ENCODE results near the gene USP32. TPM values are rescaled to one million over a fixed set of nuclear protein-coding genes. Genes with fewer than 3 reads are reported as not detected.
"Not testable (repeated sequence)": the region's sequence is repeated elsewhere in the genome, so short reads cannot be mapped to it uniquely, and the experiment has no call there.

The USP32 gene
- total RNA-seq, 1 experiment from 2014 or later = 32.3 TPM

- Histone ChIP-seq H4K20me1 (ENCODE audit: insufficient read depth) (0 out of 2 replicates have a peak, but pooled peaks cover 7% of the 10 kb centered on the region), H3K4me3 (no peak overlapping the region), H2AFZ (no peak overlapping the region), H3K4me1 (replicated peaks; ENCODE audit: insufficient read depth) (0 out of 2 replicates have a peak, but pooled peaks cover under 1% of the 10 kb centered on the region), H3K9me3 (ENCODE audit: insufficient read depth, low read depth) (no peaks in the 10 kb centered on the region), H3K9me2 (ENCODE audit: insufficient read depth) (no peaks in the 10 kb centered on the region), H3K79me2 (ENCODE audit: low read depth) (peaks cover 13% of the 10 kb centered on the region), H3K36me3 (ENCODE audit: low read depth) (peaks cover 4% of the 10 kb centered on the region; the same call in 1 of the 2 replicates), H3K4me2 (no peak overlapping the region), H3K27ac (no peak overlapping the region), H3F3A (ENCODE audit: insufficient read depth, low read depth) (no peaks in the 10 kb centered on the region), H3K27me3 (ENCODE audit: insufficient read depth, low read depth) (no peaks in the 10 kb centered on the region)
- TF ChIP-seq, protein P1, sequence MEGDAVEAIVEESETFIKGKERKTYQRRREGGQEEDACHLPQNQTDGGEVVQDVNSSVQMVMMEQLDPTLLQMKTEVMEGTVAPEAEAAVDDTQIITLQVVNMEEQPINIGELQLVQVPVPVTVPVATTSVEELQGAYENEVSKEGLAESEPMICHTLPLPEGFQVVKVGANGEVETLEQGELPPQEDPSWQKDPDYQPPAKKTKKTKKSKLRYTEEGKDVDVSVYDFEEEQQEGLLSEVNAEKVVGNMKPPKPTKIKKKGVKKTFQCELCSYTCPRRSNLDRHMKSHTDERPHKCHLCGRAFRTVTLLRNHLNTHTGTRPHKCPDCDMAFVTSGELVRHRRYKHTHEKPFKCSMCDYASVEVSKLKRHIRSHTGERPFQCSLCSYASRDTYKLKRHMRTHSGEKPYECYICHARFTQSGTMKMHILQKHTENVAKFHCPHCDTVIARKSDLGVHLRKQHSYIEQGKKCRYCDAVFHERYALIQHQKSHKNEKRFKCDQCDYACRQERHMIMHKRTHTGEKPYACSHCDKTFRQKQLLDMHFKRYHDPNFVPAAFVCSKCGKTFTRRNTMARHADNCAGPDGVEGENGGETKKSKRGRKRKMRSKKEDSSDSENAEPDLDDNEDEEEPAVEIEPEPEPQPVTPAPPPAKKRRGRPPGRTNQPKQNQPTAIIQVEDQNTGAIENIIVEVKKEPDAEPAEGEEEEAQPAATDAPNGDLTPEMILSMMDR (conservative IDR thresholded peaks at IDR 0.05) = no peak
- no peak for TF ChIP-seq EZH2 (IDR thresholded peaks at IDR 0.05; ENCODE audit: low read depth)
- no TSS peak for BruUV-seq (replicated peaks)
- DNase-seq = no peak
- POLR2A ChIA-PET (ENCODE audit: unreplicated experiment) = no interaction called here
- intact Hi-C loops (cut with micrococcal nuclease; ENCODE audit: unreplicated experiment) = no loop called here
- CTCF ChIA-PET = no interaction called here
Observed at GRCh38 chr17:60348616-60349015, 43.3 kb downstream of the USP32 start.

DNA sequence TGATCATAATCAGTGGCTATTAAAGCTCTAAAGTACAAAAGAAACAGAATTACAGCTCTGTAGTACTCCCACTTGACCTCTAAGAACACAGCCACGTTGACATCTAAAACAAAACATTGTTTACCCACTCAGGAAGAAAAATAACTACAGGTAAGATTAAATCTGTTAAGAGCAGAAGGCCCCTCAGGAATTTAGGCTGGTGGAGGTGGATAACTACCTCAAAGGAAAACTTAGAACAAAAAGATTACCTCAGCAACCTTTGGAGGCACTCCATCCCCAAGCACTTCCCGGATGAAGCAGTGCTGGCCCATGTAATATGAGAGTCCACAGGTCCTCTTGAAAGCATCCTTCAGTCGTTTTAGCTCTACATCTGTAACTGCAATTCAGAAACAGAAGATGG is 46.7 kb downstream of the USP32 start:
- no TSS peak for BruUV-seq (replicated peaks)
- ChIA-PET POLR2A (ENCODE audit: unreplicated experiment) (no interaction called here), CTCF (no interaction called here)
- Histone ChIP-seq H2AFZ (no peak overlapping the region), H3K27me3 (ENCODE audit: insufficient read depth, low read depth) (no peaks in the 10 kb centered on the region), H3K4me2 (no peak overlapping the region), H3K4me1 (replicated peaks; ENCODE audit: insufficient read depth) (no peaks in the 10 kb centered on the region), H3K4me3 (no peak overlapping the region), H3K9me2 (ENCODE audit: insufficient read depth) (no peaks in the 10 kb centered on the region), H3K36me3 (ENCODE audit: low read depth) (peaks cover 4% of the 10 kb centered on the region; the same call in 1 of the 2 replicates), H4K20me1 (ENCODE audit: insufficient read depth) (0 out of 2 replicates have a peak, but pooled peaks cover 7% of the 10 kb centered on the region), H3F3A (ENCODE audit: insufficient read depth, low read depth) (no peaks in the 10 kb centered on the region), H3K27ac (no peak overlapping the region), H3K9me3 (ENCODE audit: insufficient read depth, low read depth) (no peaks in the 10 kb centered on the region), H3K79me2 (ENCODE audit: low read depth) (no peaks in the 10 kb centered on the region; the same call in none of the 2 replicates)
- DNase-seq = no peak
- intact Hi-C loops (cut with micrococcal nuclease; ENCODE audit: unreplicated experiment) = no loop called here
- TF ChIP-seq EZH2 (IDR thresholded peaks at IDR 0.05; ENCODE audit: low read depth) = no peak
- TF ChIP-seq, protein P1 (conservative IDR thresholded peaks at IDR 0.05) = no peak

DNA sequence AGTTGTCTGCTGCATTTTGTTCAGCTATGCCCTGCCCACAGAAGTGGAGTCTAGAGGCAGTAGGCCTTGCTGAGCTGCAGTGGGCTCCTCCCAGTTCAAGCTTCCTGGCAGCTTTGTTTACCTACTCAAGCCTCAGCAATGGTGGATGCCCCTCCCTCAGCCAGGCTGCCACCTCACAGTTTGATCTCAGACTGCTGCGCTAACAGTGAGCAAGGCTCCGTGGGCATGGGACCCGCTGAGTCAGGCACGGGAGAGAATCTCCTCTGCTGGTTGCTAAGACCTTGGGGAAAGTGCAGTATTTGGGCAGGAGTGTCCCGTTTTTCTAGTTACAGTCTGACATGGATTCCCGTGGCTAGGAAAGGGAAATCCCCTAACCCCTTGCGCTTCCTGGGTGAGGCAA is 49.4 kb downstream of the USP32 start:
- H2AFZ ChIP-seq; POLR2A ChIA-PET (ENCODE audit: unreplicated experiment); H3K79me2 ChIP-seq (ENCODE audit: low read depth); H3F3A ChIP-seq (ENCODE audit: insufficient read depth, low read depth); intact Hi-C loops (cut with micrococcal nuclease; ENCODE audit: unreplicated experiment); H3K27ac ChIP-seq; DNase-seq; H3K4me2 ChIP-seq; H3K27me3 ChIP-seq (ENCODE audit: insufficient read depth, low read depth); H4K20me1 ChIP-seq (ENCODE audit: insufficient read depth); CTCF ChIA-PET; H3K9me3 ChIP-seq (ENCODE audit: insufficient read depth, low read depth); H3K36me3 ChIP-seq (ENCODE audit: low read depth); H3K4me3 ChIP-seq; H3K4me1 ChIP-seq (replicated peaks; ENCODE audit: insufficient read depth); H3K9me2 ChIP-seq (ENCODE audit: insufficient read depth); BruUV-seq (replicated peaks): not testable (repeated sequence)

DNA sequence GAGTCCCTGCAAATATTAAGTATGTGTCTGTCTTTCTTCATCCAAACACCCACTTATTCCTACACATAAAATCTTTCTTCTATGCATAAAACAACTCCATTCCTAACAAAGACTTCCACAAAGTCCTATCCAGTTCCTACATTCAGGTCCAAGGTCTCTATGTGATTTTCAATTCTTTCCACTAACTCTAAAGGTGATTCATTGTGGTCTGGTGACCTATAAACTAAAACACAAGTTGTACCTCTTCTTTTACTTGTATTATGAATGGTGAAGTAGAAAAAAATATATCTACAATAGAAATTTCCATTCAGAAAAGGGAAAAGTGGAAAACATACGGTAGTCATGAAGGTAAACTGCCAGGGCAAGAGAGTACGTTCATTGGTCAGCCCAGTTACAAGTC is 56.6 kb downstream of the USP32 start:
- H3K4me2 ChIP-seq = no peak overlapping the region

More for the DNA sequence above, 56.6 kb downstream of the USP32 start:
- intact Hi-C loops (cut with micrococcal nuclease; ENCODE audit: unreplicated experiment) = no loop called here
- no peak for DNase-seq
- ChIA-PET CTCF (no interaction called here), POLR2A (ENCODE audit: unreplicated experiment) (no interaction called here)
- no peaks in the 10 kb centered on the region for H3K27me3 ChIP-seq (ENCODE audit: insufficient read depth, low read depth)
- no peaks in the 10 kb centered on the region for H3K79me2 ChIP-seq (ENCODE audit: low read depth)
- peaks cover 4% of the 10 kb centered on the region; the same call in 1 of the 2 replicates for H3F3A ChIP-seq (ENCODE audit: insufficient read depth, low read depth)
- TF ChIP-seq EZH2 (IDR thresholded peaks at IDR 0.05; ENCODE audit: low read depth) = no peak
- TF ChIP-seq, protein P1 (conservative IDR thresholded peaks at IDR 0.05) = no peak
- no peak overlapping the region for H3K27ac ChIP-seq
- H4K20me1 ChIP-seq (ENCODE audit: insufficient read depth) = no peaks in the 10 kb centered on the region
- no peaks in the 10 kb centered on the region for H3K4me1 ChIP-seq (replicated peaks; ENCODE audit: insufficient read depth)
- BruUV-seq (replicated peaks) = no TSS peak
- H3K9me3 ChIP-seq (ENCODE audit: insufficient read depth, low read depth) = no peaks in the 10 kb centered on the region
- no peaks in the 10 kb centered on the region for H3K9me2 ChIP-seq (ENCODE audit: insufficient read depth)
- H3K4me3 ChIP-seq = no peak overlapping the region
- no peak overlapping the region for H2AFZ ChIP-seq
- no peaks in the 10 kb centered on the region for H3K36me3 ChIP-seq (ENCODE audit: low read depth)
